Right kidney (tissue), 1 donor: ENCODE data around the gene RXRA.
A peak's percentile ranks its signal among the peaks of the same experiment; 100 is the strongest.

Experiments
- DNase-seq: peaks from one replicate; pipeline ENCODE4 v3.0.0-alpha.2; 2016

The RXRA gene

GRCh38 chr9:134367791-134368490, 41.7 kb downstream of the RXRA start:
- DNase-seq = no peak

GRCh38 chr9:134368571-134368970, 42.3 kb downstream of the RXRA start:
- DNase-seq = no peak

GRCh38 chr9:134369416-134370212, 43.4 kb downstream of the RXRA start:
- DNase-seq = no peak

- no peak for DNase-seq
These were observed 43.9 kb downstream of the RXRA start for GRCh38 chr9:134370213-134370492.

GRCh38 chr9:134370638-134371037, 44.4 kb downstream of the RXRA start:
- no peak for DNase-seq

GRCh38 chr9:134371731-134372130, 45.5 kb downstream of the RXRA start:
- DNase-seq = no peak

GRCh38 chr9:134372581-134373267, 46.5 kb downstream of the RXRA start:
- DNase-seq = no peak

GRCh38 chr9:134373269-134373668, 47.0 kb downstream of the RXRA start:
- DNase-seq = no peak

GRCh38 chr9:134373953-134374300, 47.7 kb downstream of the RXRA start:
- DNase-seq = no peak

GRCh38 chr9:134374301-134375010, 48.2 kb downstream of the RXRA start:
- no peak for DNase-seq

- no peak for DNase-seq
These were observed 48.7 kb downstream of the RXRA start for GRCh38 chr9:134375011-134375390.

GRCh38 chr9:134375430-134376385, 49.5 kb downstream of the RXRA start:
- DNase-seq = peak; percentile 67

- no peak for DNase-seq
These were observed 50.3 kb downstream of the RXRA start for GRCh38 chr9:134376386-134377142.

GRCh38 chr9:134377143-134377484, 50.9 kb downstream of the RXRA start:
- DNase-seq = no peak

- no peak for DNase-seq
These were observed 51.7 kb downstream of the RXRA start for GRCh38 chr9:134377976-134378375.

- no peak for DNase-seq
These were observed 52.7 kb downstream of the RXRA start for GRCh38 chr9:134378901-134379338.

- no peak for DNase-seq
These were observed 53.6 kb downstream of the RXRA start for GRCh38 chr9:134379831-134380365.

- DNase-seq = no peak
These were observed 54.5 kb downstream of the RXRA start for GRCh38 chr9:134380542-134381271.

GRCh38 chr9:134381272-134381661, 55.0 kb downstream of the RXRA start:
- no peak for DNase-seq
